OCI-LY1 (cell line): ENCODE results near the gene NPM3.

Experiments
- H2AFZ ChIP-seq: fragments of 200-600 bp; sonication (generic), shearing (Covaris generic); 2 replicates; pipeline ENCODE4 v1.6.0; 2014; ENCODE audit warnings: antibody characterized with exemption, mild to moderate bottlenecking, low read length
- H3F3A ChIP-seq: fragments of 200-600 bp; sonication (generic), shearing (Covaris generic); 2 replicates; pipeline ENCODE4 v1.6.0; 2014; ENCODE audit warnings: mild to moderate bottlenecking, antibody characterized with exemption, low read length, moderate library complexity; ENCODE audit not compliant: insufficient read depth
- H3K27ac ChIP-seq: fragments of 200-600 bp; sonication (generic); 2 replicates; pipeline ENCODE4 v1.5.1; 2014; ENCODE audit warnings: low read length, mixed run types, mild to moderate bottlenecking, low read depth; ENCODE audit not compliant: poor library complexity, severe bottlenecking
- H3K27me3 ChIP-seq: fragments of 200-600 bp; sonication (generic); 2 replicates; pipeline ENCODE4 v1.6.0; 2014; ENCODE audit warnings: antibody characterized with exemption, mild to moderate bottlenecking, low read length, moderate library complexity; ENCODE audit not compliant: insufficient read depth
- H3K36me3 ChIP-seq: fragments of 200-600 bp; sonication (generic); 2 replicates; pipeline ENCODE4 v1.6.1; 2014; ENCODE audit warnings: mild to moderate bottlenecking, antibody characterized with exemption, low read length, moderate library complexity, mixed read lengths; ENCODE audit not compliant: insufficient read depth
- H3K4me1 ChIP-seq: fragments of 200-600 bp; sonication (generic); 2 replicates; pipeline ENCODE4 v1.5.1; 2014; ENCODE audit warnings: mild to moderate bottlenecking, low read length, moderate library complexity; ENCODE audit not compliant: insufficient read depth, severe bottlenecking
- H3K4me2 ChIP-seq: fragments of 200-600 bp; sonication (generic), shearing (Covaris generic); 2 replicates; pipeline ENCODE4 v1.6.1; 2014; ENCODE audit warnings: low read length
- H3K4me3 ChIP-seq: fragments of 200-600 bp; sonication (generic); 2 replicates; pipeline ENCODE4 v1.5.1; 2014; ENCODE audit warnings: low read length, low read depth, mild to moderate bottlenecking, mixed read lengths; ENCODE audit not compliant: poor library complexity, severe bottlenecking
- H3K79me2 ChIP-seq: fragments of 200-600 bp; shearing (Covaris generic); 2 replicates; pipeline ENCODE4 v1.6.1; 2016; ENCODE audit warnings: mixed run types, low read length, mixed read lengths; ENCODE audit not compliant: insufficient read depth
- H3K9ac ChIP-seq: fragments of 200-600 bp; sonication (generic), shearing (Covaris generic); 2 replicates; pipeline ENCODE4 v1.6.1; 2014; ENCODE audit warnings: mild to moderate bottlenecking, low read length, mixed read lengths
- H3K9me2 ChIP-seq: fragments of 200-600 bp; sonication (generic), shearing (Covaris generic); 2 replicates; pipeline ENCODE4 v1.6.1; 2014; ENCODE audit warnings: low read depth, mild to moderate bottlenecking, low read length, mixed read lengths
- H3K9me3 ChIP-seq: fragments of 200-600 bp; shearing (Covaris generic); 2 replicates; pipeline ENCODE4 v1.6.1; 2014; ENCODE audit warnings: low read length, mixed read lengths
- H4K20me1 ChIP-seq: fragments of 200-600 bp; sonication (generic), shearing (Covaris generic); 2 replicates; pipeline ENCODE4 v1.6.0; 2016; ENCODE audit warnings: mild to moderate bottlenecking, low read length; ENCODE audit not compliant: insufficient read depth
- EZH2 ChIP-seq: fragments of 200-600 bp; sonication (generic), shearing (Covaris generic); IDR thresholded peaks from 2 replicates; pipeline ENCODE4 v1.8.0; 2017; ENCODE audit warnings: borderline replicate concordance, mixed run types, mild to moderate bottlenecking, antibody characterized with exemption, low read length, moderate library complexity, mixed read lengths
- TF ChIP-seq, protein P1 (sequence below): fragments of 200-600 bp; sonication (generic), shearing (Covaris generic); IDR thresholded peaks from 2 replicates; pipeline ENCODE4 v1.5.1; 2017; ENCODE audit warnings: mild to moderate bottlenecking, antibody characterized with exemption, low read length, moderate library complexity, mixed read lengths

NPM3 gene

DNA sequence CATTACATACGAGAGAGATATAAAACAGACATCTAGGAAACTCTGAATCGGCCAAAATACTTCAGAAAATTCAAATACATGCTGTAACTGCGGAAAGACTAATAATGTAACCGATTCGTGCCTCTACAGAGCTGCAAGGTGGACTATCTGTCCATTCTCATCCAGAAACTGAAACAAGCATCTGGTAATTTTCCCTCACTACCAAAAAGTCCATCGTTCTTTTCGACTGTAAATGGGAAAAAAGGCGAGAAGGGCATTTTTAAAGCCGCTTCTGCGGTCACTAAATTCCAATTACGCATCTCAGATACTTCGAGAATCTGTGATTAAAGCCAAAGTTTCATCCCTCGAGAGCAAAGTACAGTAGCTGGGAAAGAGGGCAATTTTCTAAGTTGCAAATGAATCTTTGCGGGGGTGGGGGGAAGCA lies 33.7 kb upstream of the NPM3 start:
- H3K4me2 ChIP-seq, result peak overlapping the region; percentile 98
- H3K79me2 ChIP-seq, result peaks cover 39% of the 10 kb centered on the region
- H3K9me2 ChIP-seq, result no peaks in the 10 kb centered on the region
- H3K9ac ChIP-seq, result peak overlapping the region; percentile 94
- peak overlapping the region; percentile 97 for H3K4me3 ChIP-seq
- no peak for TF ChIP-seq EZH2
- H3K9me3 ChIP-seq, result no peaks in the 10 kb centered on the region
- no peaks in the 10 kb centered on the region for H3K27me3 ChIP-seq
- H3F3A ChIP-seq, result no peaks in the 10 kb centered on the region
- H3K27ac ChIP-seq, result peak overlapping the region; percentile 74
- H4K20me1 ChIP-seq, result no peaks in the 10 kb centered on the region
- no peak overlapping the region for H2AFZ ChIP-seq
- H3K36me3 ChIP-seq, result peaks cover 5% of the 10 kb centered on the region; the same call in 1 of the 2 replicates
- H3K4me1 ChIP-seq, result peaks cover 30% of the 10 kb centered on the region

GRCh38 chr10:101816376-101816775 lies 33.1 kb upstream of the NPM3 start:
- no peaks in the 10 kb centered on the region for H3K27me3 ChIP-seq
- H3K36me3 ChIP-seq, result peaks cover 7% of the 10 kb centered on the region; the same call in 1 of the 2 replicates
- peaks cover 30% of the 10 kb centered on the region for H3K4me1 ChIP-seq
- H3F3A ChIP-seq, result no peaks in the 10 kb centered on the region
- H2AFZ ChIP-seq, result no peak overlapping the region
- H3K4me3 ChIP-seq, result peak overlapping the region; percentile 97
- TF ChIP-seq, protein P1, sequence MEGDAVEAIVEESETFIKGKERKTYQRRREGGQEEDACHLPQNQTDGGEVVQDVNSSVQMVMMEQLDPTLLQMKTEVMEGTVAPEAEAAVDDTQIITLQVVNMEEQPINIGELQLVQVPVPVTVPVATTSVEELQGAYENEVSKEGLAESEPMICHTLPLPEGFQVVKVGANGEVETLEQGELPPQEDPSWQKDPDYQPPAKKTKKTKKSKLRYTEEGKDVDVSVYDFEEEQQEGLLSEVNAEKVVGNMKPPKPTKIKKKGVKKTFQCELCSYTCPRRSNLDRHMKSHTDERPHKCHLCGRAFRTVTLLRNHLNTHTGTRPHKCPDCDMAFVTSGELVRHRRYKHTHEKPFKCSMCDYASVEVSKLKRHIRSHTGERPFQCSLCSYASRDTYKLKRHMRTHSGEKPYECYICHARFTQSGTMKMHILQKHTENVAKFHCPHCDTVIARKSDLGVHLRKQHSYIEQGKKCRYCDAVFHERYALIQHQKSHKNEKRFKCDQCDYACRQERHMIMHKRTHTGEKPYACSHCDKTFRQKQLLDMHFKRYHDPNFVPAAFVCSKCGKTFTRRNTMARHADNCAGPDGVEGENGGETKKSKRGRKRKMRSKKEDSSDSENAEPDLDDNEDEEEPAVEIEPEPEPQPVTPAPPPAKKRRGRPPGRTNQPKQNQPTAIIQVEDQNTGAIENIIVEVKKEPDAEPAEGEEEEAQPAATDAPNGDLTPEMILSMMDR, result no peak
- TF ChIP-seq EZH2, result no peak
- H4K20me1 ChIP-seq, result no peaks in the 10 kb centered on the region
- peaks cover 39% of the 10 kb centered on the region for H3K79me2 ChIP-seq
- H3K9me2 ChIP-seq, result no peaks in the 10 kb centered on the region
- H3K9me3 ChIP-seq, result no peaks in the 10 kb centered on the region
- peak overlapping the region; percentile 94 for H3K9ac ChIP-seq
- peak overlapping the region; percentile 98 for H3K4me2 ChIP-seq
- H3K27ac ChIP-seq, result peak overlapping the region; percentile 56

GRCh38 chr10:101814466-101815071 lies 31.3 kb upstream of the NPM3 start:
- Histone ChIP-seq H3K4me3 (peak overlapping the region; percentile 97), H3K27ac (peak overlapping the region; percentile 56), H3K27me3 (no peaks in the 10 kb centered on the region), H3K4me2 (peak overlapping the region; percentile 98), H3K4me1 (peaks cover 27% of the 10 kb centered on the region), H3K36me3 (peaks cover 19% of the 10 kb centered on the region), H2AFZ (no peak overlapping the region), H3K9me2 (no peaks in the 10 kb centered on the region), H3F3A (no peaks in the 10 kb centered on the region), H4K20me1 (no peaks in the 10 kb centered on the region), H3K9me3 (no peaks in the 10 kb centered on the region), H3K79me2 (peaks cover 39% of the 10 kb centered on the region), H3K9ac (peak overlapping the region; percentile 30; the same call in 1 of the 2 replicates)
- no peak for TF ChIP-seq EZH2
- TF ChIP-seq, protein P1, result no peak

GRCh38 chr10:101812606-101813005 lies 29.4 kb upstream of the NPM3 start:
- Histone ChIP-seq H3K36me3 (peaks cover 34% of the 10 kb centered on the region), H4K20me1 (no peaks in the 10 kb centered on the region), H3K9me3 (no peaks in the 10 kb centered on the region), H3K79me2 (peaks cover 35% of the 10 kb centered on the region), H3K4me3 (no peak overlapping the region), H3F3A (no peaks in the 10 kb centered on the region), H2AFZ (no peak overlapping the region), H3K27me3 (no peaks in the 10 kb centered on the region), H3K9me2 (no peaks in the 10 kb centered on the region), H3K4me2 (no peak overlapping the region), H3K4me1 (peaks cover 18% of the 10 kb centered on the region), H3K9ac (no peak overlapping the region), H3K27ac (no peak overlapping the region)
- TF ChIP-seq, protein P1, result no peak
- TF ChIP-seq EZH2, result no peak
